Neural cell (in vitro differentiated cells): Measurements from ENCODE around the gene LIN54.

ENCODE experiments used
- CTCF ChIP-seq: fragments of 450-650 bp; IDR thresholded peaks from 2 replicates; pipeline ENCODE4 v1.5.1; 2014; ENCODE audit warnings: antibody characterized with exemption, mild to moderate bottlenecking, moderate library complexity; ENCODE audit not compliant: poor library complexity, severe bottlenecking
- EZH2 ChIP-seq: fragments of 200-600, 300-800 bp; shearing (Covaris generic), sonication (generic); IDR thresholded peaks from 2 replicates; pipeline ENCODE4 v1.6.1; 2014; ENCODE audit warnings: antibody characterized with exemption, low read length, borderline replicate concordance, mild to moderate bottlenecking; ENCODE audit not compliant: insufficient read depth, poor library complexity, severe bottlenecking

GRCh38 chr4:82998898-82999297 lies 11.7 kb downstream of the LIN54 start:
- TF ChIP-seq EZH2 (no peak), CTCF (no peak)
